ENCODE measurements around the gene TCP11L1. TPM values are rescaled to one million over a fixed set of nuclear protein-coding genes. Genes with fewer than 3 reads are reported as not detected.

Gene TCP11L1
- total RNA-seq, 1 experiment from 2014 or later, result 23.9 TPM

DNA sequence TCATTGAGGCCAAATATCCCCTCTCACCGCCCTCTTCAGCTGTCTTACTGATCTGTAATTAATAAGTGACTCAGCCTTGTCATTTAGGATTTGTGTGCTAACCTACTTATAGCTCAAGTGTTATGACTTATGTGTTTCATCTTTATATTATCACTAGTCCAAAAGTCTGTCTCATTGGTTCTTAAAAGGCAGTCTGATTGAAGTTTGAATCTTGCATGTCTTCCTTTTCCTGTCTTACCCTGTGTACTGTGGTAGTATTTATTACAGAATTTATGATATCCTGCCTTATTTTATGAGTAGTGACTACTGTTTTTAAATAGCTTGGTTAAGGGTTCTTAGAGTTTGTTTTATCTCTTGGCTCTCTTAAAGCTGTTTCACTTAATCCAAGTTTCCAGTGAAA lies 17.4 kb upstream of the TCP11L1 start:
- no peak for ATAC-seq
- H3K4me3 ChIP-seq (ENCODE audit: low read depth in 2 of 2, low read length in 2 of 2), result no peak overlapping the region
- no peaks in the 10 kb centered on the region for H3K36me3 ChIP-seq (ENCODE audit: control insufficient read depth, insufficient read depth, low read length)
- in situ Hi-C loops (cut with HindIII; ENCODE audit: low pct_unique_long_range_greater_than_20kb, low sequenced_read_pairs) (no loop called here), intact Hi-C loops (cut with micrococcal nuclease; ENCODE audit: unreplicated experiment) (no loop called here)
- ChIA-PET POLR2A (no interaction called here), CTCF (no interaction called here)
- H3K27me3 ChIP-seq (ENCODE audit: control insufficient read depth, insufficient read depth, low read length), result no peaks in the 10 kb centered on the region
- DNase-seq (ENCODE audit: low read depth, low spot score), result no peak
- H3K27ac ChIP-seq (ENCODE audit: low read length), result no peak overlapping the region
- TF ChIP-seq POLR2AphosphoS5 (IDR thresholded peaks at IDR 0.05; ENCODE audit: low read depth, low read length), result no peak
- TF ChIP-seq SIN3A (IDR thresholded peaks at IDR 0.05; ENCODE audit: borderline replicate concordance, insufficient read depth, low read depth, low read length), result no peak
- TF ChIP-seq, protein P1, sequence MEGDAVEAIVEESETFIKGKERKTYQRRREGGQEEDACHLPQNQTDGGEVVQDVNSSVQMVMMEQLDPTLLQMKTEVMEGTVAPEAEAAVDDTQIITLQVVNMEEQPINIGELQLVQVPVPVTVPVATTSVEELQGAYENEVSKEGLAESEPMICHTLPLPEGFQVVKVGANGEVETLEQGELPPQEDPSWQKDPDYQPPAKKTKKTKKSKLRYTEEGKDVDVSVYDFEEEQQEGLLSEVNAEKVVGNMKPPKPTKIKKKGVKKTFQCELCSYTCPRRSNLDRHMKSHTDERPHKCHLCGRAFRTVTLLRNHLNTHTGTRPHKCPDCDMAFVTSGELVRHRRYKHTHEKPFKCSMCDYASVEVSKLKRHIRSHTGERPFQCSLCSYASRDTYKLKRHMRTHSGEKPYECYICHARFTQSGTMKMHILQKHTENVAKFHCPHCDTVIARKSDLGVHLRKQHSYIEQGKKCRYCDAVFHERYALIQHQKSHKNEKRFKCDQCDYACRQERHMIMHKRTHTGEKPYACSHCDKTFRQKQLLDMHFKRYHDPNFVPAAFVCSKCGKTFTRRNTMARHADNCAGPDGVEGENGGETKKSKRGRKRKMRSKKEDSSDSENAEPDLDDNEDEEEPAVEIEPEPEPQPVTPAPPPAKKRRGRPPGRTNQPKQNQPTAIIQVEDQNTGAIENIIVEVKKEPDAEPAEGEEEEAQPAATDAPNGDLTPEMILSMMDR (IDR thresholded peaks at IDR 0.05), result no peak
- H3K4me1 ChIP-seq (ENCODE audit: control insufficient read depth, insufficient read depth, low read length), result peaks cover 11% of the 10 kb centered on the region
- BruUV-seq (replicated peaks), result no TSS peak
- no peaks in the 10 kb centered on the region for H3K9me3 ChIP-seq (ENCODE audit: control insufficient read depth, insufficient read depth, low read depth, low read length)

DNA sequence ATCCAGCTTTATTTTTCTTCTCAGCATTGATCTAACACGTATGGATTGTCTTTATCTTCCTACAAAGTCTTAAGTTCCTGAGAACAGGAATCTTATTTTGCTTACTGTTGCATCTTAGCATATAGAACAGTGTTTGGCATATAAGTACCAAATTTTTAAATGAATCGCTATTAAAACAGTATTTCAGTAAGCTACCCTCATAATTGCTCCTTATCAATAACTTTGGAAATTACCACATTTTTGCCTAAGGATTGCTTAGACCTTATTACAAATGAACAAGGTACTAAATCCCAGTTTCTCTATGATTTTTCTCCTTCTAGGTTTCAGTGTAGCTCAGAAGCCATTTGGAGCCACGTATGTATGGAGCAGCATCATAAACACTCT lies 14.0 kb upstream of the TCP11L1 start:
- intact Hi-C loops (cut with micrococcal nuclease; ENCODE audit: unreplicated experiment), result no loop called here
- POLR2A ChIA-PET, result interaction anchor here (0.7 kb wide), 1 partner anchor 40 kb away, joined by 3 read pairs; no protein-coding TSS in a partner anchor
- CTCF ChIA-PET, result interaction anchor here (0.6 kb wide), 1 partner anchor 173 kb away, joined by 7 read pairs; no protein-coding TSS in a partner anchor

More for the DNA sequence above, 14.0 kb upstream of the TCP11L1 start:
- Histone ChIP-seq H3K4me1 (ENCODE audit: control insufficient read depth, insufficient read depth, low read length) (no peaks in the 10 kb centered on the region), H3K36me3 (ENCODE audit: control insufficient read depth, insufficient read depth, low read length) (no peaks in the 10 kb centered on the region; the same call in 1 of the 2 replicates), H3K27me3 (ENCODE audit: control insufficient read depth, insufficient read depth, low read length) (no peaks in the 10 kb centered on the region), H3K4me3 (ENCODE audit: low read depth in 2 of 2, low read length in 2 of 2) (no peak overlapping the region), H3K27ac (ENCODE audit: low read length) (no peak overlapping the region), H3K9me3 (ENCODE audit: control insufficient read depth, insufficient read depth, low read depth, low read length) (no peaks in the 10 kb centered on the region)
- DNase-seq (ENCODE audit: low read depth, low spot score), result no peak
- TF ChIP-seq, protein P1 (IDR thresholded peaks at IDR 0.05), result no peak
- no peak for TF ChIP-seq POLR2AphosphoS5 (IDR thresholded peaks at IDR 0.05; ENCODE audit: low read depth, low read length)
- no peak for TF ChIP-seq TCF7L2 (IDR thresholded peaks at IDR 0.05; ENCODE audit: low read depth, low read length)
- TF ChIP-seq, protein P2, sequence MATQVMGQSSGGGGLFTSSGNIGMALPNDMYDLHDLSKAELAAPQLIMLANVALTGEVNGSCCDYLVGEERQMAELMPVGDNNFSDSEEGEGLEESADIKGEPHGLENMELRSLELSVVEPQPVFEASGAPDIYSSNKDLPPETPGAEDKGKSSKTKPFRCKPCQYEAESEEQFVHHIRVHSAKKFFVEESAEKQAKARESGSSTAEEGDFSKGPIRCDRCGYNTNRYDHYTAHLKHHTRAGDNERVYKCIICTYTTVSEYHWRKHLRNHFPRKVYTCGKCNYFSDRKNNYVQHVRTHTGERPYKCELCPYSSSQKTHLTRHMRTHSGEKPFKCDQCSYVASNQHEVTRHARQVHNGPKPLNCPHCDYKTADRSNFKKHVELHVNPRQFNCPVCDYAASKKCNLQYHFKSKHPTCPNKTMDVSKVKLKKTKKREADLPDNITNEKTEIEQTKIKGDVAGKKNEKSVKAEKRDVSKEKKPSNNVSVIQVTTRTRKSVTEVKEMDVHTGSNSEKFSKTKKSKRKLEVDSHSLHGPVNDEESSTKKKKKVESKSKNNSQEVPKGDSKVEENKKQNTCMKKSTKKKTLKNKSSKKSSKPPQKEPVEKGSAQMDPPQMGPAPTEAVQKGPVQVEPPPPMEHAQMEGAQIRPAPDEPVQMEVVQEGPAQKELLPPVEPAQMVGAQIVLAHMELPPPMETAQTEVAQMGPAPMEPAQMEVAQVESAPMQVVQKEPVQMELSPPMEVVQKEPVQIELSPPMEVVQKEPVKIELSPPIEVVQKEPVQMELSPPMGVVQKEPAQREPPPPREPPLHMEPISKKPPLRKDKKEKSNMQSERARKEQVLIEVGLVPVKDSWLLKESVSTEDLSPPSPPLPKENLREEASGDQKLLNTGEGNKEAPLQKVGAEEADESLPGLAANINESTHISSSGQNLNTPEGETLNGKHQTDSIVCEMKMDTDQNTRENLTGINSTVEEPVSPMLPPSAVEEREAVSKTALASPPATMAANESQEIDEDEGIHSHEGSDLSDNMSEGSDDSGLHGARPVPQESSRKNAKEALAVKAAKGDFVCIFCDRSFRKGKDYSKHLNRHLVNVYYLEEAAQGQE (IDR thresholded peaks at IDR 0.05; ENCODE audit: insufficient read depth in 1 of 2, low read depth in 2 of 2, low read length in 1 of 2), result no peak
- no peak for TF ChIP-seq SIN3A (IDR thresholded peaks at IDR 0.05; ENCODE audit: borderline replicate concordance, insufficient read depth, low read depth, low read length)
- in situ Hi-C loops (cut with HindIII; ENCODE audit: low pct_unique_long_range_greater_than_20kb, low sequenced_read_pairs), result no loop called here
- no TSS peak for BruUV-seq (replicated peaks)
- no peak for ATAC-seq

Measured in Panc1 (cell line).